HT1080 (cell line): ENCODE data around the gene DEF6. TPM values are rescaled to one million over a fixed set of nuclear protein-coding genes. Genes with fewer than 3 reads are reported as not detected.
A peak's percentile ranks its signal among the peaks of the same experiment; 100 is the strongest.
"Not testable (repeated sequence)": the region's sequence is repeated elsewhere in the genome, so short reads cannot be mapped to it uniquely, and the experiment has no call there.

ENCODE experiments used
- DNase-seq: peaks from one replicate; pipeline ENCODE4 v3.0.0-alpha.2; 2015; ENCODE audit warnings: low read depth
- total RNA-seq: library from RNA; depleted of rRNA; stranded (reverse); fragments of >200 nt; shearing (Covaris generic); gene quantifications from 2 replicates; pipeline ENCODE4 v1.2.3, GENCODE V29; 2014

Gene DEF6
- total RNA-seq, 1 experiment from 2014 or later, result 9.1 TPM

- no peak for DNase-seq
Observed at GRCh38 chr6:35278708-35279107, 18.9 kb upstream of the DEF6 start.

- no peak for DNase-seq
Observed at GRCh38 chr6:35280903-35281302, 16.7 kb upstream of the DEF6 start.

- DNase-seq, result no peak
Observed at GRCh38 chr6:35282472-35282871, 15.1 kb upstream of the DEF6 start.

- DNase-seq, result no peak
Observed at GRCh38 chr6:35283361-35283760, 14.3 kb upstream of the DEF6 start.

GRCh38 chr6:35287671-35288396 lies 9.8 kb upstream of the DEF6 start:
- no peak for DNase-seq

GRCh38 chr6:35288834-35289233 lies 8.8 kb upstream of the DEF6 start:
- DNase-seq, result no peak

GRCh38 chr6:35291491-35291890 lies 6.1 kb upstream of the DEF6 start:
- no peak for DNase-seq

- DNase-seq, result no peak
Observed at GRCh38 chr6:35292494-35292893, 5.1 kb upstream of the DEF6 start.

GRCh38 chr6:35293681-35294080 lies 3.9 kb upstream of the DEF6 start:
- no peak for DNase-seq

- DNase-seq, result peak; percentile 26
Observed at GRCh38 chr6:35294308-35294945, 3.2 kb upstream of the DEF6 start.

- no peak for DNase-seq
Observed at GRCh38 chr6:35295036-35295435, 2.6 kb upstream of the DEF6 start.

GRCh38 chr6:35295521-35296315 lies 1.9 kb upstream of the DEF6 start:
- DNase-seq, result no peak

GRCh38 chr6:35296931-35297600 lies 552 bp upstream of the DEF6 start:
- DNase-seq, result no peak

- DNase-seq, result no peak
Observed at GRCh38 chr6:35298625-35299140, 1.1 kb downstream of the DEF6 start.

- DNase-seq, result no peak
Observed at GRCh38 chr6:35299674-35300073, 2.1 kb downstream of the DEF6 start.

- no peak for DNase-seq
Observed at GRCh38 chr6:35300848-35301247, 3.2 kb downstream of the DEF6 start.

GRCh38 chr6:35302604-35303241 lies 5.1 kb downstream of the DEF6 start:
- DNase-seq, result peak; percentile 59

- no peak for DNase-seq
Observed at GRCh38 chr6:35304299-35304698, 6.7 kb downstream of the DEF6 start.

- peak; percentile 36 for DNase-seq
Observed at GRCh38 chr6:35305117-35305516, 7.5 kb downstream of the DEF6 start.

GRCh38 chr6:35307138-35307537 lies 9.5 kb downstream of the DEF6 start:
- not testable (repeated sequence) for DNase-seq

GRCh38 chr6:35308543-35308942 lies 10.9 kb downstream of the DEF6 start:
- DNase-seq, result not testable (repeated sequence)
